SK-N-SH (cell line): ENCODE measurements around the gene GPX2.
A peak's percentile ranks its signal among the peaks of the same experiment; 100 is the strongest.

Source experiments
- CTCF ChIP-seq: fragments of 200-600 bp; sonication (generic); IDR thresholded peaks from 2 replicates; pipeline ENCODE4 v1.6.1; 2017; ENCODE audit warnings: antibody characterized with exemption, mild to moderate bottlenecking, moderate library complexity
- ELF1 ChIP-seq: IDR thresholded peaks from 2 replicates; pipeline ENCODE4 v1.4.0; 2012
- EP300 ChIP-seq, 2 experiments: IDR thresholded peaks; 2 replicates each; pipeline versions ENCODE4 v1.4.0 to v1.6.1; 2012; ENCODE audit warnings: borderline replicate concordance in 1 of 2, low read depth in 1 of 2, low read length in 1 of 2
- MAX ChIP-seq: IDR thresholded peaks from 2 replicates; pipeline ENCODE4 v1.4.0; 2012; ENCODE audit warnings: low read depth
- MXI1 ChIP-seq: IDR thresholded peaks from 2 replicates; pipeline ENCODE4 v1.6.1; 2012; ENCODE audit warnings: mild to moderate bottlenecking, low read depth, low read length, improper control_type of control experiment
- NRF1 ChIP-seq: IDR thresholded peaks from 2 replicates; pipeline ENCODE4 v1.6.1; 2012; ENCODE audit warnings: low read depth, mild to moderate bottlenecking, low read length
- POLR2AphosphoS5 ChIP-seq: IDR thresholded peaks from 2 replicates; pipeline ENCODE4 v1.6.1; 2012; ENCODE audit warnings: low read depth, low read length
- RFX5 ChIP-seq: IDR thresholded peaks from 2 replicates; pipeline ENCODE4 v1.6.1; 2012; ENCODE audit warnings: mild to moderate bottlenecking, improper control_type of control experiment, low read length
- RXRA ChIP-seq: IDR thresholded peaks from 2 replicates; pipeline ENCODE4 v1.4.0; 2012; ENCODE audit warnings: low read depth, mild to moderate bottlenecking, borderline replicate concordance
- SIN3A ChIP-seq: IDR thresholded peaks from 2 replicates; pipeline ENCODE4 v1.6.1; 2012; ENCODE audit warnings: low read depth, mild to moderate bottlenecking, low read length, moderate library complexity, borderline replicate concordance
- TAF1 ChIP-seq: IDR thresholded peaks from 2 replicates; pipeline ENCODE4 v1.6.1; 2012; ENCODE audit warnings: low read depth, mild to moderate bottlenecking, low read length, moderate library complexity, borderline replicate concordance
- USF1 ChIP-seq: IDR thresholded peaks from 2 replicates; pipeline ENCODE4 v1.4.0; 2012; ENCODE audit warnings: low read depth, borderline replicate concordance
- YY1 ChIP-seq: IDR thresholded peaks from 2 replicates; pipeline ENCODE4 v1.4.0; 2012; ENCODE audit warnings: low read depth, mild to moderate bottlenecking
- TF ChIP-seq, protein P1 (sequence below): fragments of 150-350 bp; IDR thresholded peaks from 2 replicates; pipeline ENCODE4 v1.6.1; 2017; ENCODE audit warnings: antibody characterized with exemption, low read length, low read depth, borderline replicate concordance

GRCh38 chr14:64979336-64980074 is 37.0 kb upstream of the GPX2 start:
- TF ChIP-seq ELF1 (no peak), MAX (peak; percentile 53; the same call in 1 of the 2 replicates), CTCF (no peak), RFX5 (no peak), EP300 (IDR thresholded peaks at IDR 0.05; ENCODE audit: borderline replicate concordance in 1 of 2, low read depth in 1 of 2, low read length in 1 of 2) (no peak), USF1 (no peak), SIN3A (no peak), NRF1 (no peak), YY1 (no peak), MXI1 (no peak), RXRA (no peak), POLR2AphosphoS5 (no peak), TAF1 (no peak)
- TF ChIP-seq, protein P1, sequence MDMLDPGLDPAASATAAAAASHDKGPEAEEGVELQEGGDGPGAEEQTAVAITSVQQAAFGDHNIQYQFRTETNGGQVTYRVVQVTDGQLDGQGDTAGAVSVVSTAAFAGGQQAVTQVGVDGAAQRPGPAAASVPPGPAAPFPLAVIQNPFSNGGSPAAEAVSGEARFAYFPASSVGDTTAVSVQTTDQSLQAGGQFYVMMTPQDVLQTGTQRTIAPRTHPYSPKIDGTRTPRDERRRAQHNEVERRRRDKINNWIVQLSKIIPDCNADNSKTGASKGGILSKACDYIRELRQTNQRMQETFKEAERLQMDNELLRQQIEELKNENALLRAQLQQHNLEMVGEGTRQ, result no peak
